ENCODE results near the gene PPP4R4.

DNA sequence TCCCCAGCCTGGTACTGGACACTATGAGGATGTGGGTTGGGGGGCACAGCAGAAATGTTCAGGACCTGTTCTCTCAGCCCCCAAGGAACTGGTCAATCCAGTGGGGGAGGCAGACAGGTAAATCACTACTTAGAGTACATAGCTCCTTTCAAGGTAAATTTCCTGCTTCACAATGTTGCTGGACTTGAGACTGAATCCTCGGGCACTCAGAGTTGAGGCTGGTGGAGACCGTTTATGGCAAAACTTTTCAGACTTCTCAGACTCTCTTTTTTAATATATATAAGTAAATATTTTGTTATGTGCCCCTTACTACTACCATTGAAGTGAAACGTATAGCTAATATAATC lies 119.4 kb downstream of the PPP4R4 start:
- TF ChIP-seq POLR2A (IDR thresholded peaks at IDR 0.05; ENCODE audit: low read depth, low read length): no peak
- TF ChIP-seq POLR2AphosphoS5 (IDR thresholded peaks at IDR 0.05; ENCODE audit: low read depth, low read length): no peak
- TF ChIP-seq TAF1 (IDR thresholded peaks at IDR 0.05; ENCODE audit: borderline replicate concordance, low read depth, low read length): no peak
